HEK293T (cell line): Measurements from ENCODE around the gene ZNF615.

Experiments used
- ARNT ChIP-seq: fragments of 450-650 bp; IDR thresholded peaks from 2 replicates; pipeline ENCODE4 v1.6.1; 2017; ENCODE audit warnings: mild to moderate bottlenecking
- BHLHE40 ChIP-seq: fragments of 450-650 bp; IDR thresholded peaks from 2 replicates; pipeline ENCODE4 v1.6.1; 2016; ENCODE audit warnings: mild to moderate bottlenecking, moderate library complexity, borderline replicate concordance
- CTBP1 ChIP-seq: fragments of 450-650 bp; IDR thresholded peaks from 2 replicates; pipeline ENCODE4 v1.6.1; 2016; ENCODE audit warnings: borderline replicate concordance
- FOXM1 ChIP-seq: fragments of 450-650 bp; IDR thresholded peaks from 2 replicates; pipeline ENCODE4 v1.6.1; 2017; ENCODE audit warnings: mild to moderate bottlenecking, borderline replicate concordance
- L3MBTL2 ChIP-seq: fragments of 450-650 bp; conservative IDR thresholded peaks from 2 replicates; pipeline ENCODE4 v1.6.1; 2016; ENCODE audit warnings: mild to moderate bottlenecking
- NFRKB ChIP-seq: fragments of 450-650 bp; IDR thresholded peaks from 2 replicates; pipeline ENCODE4 v1.6.1; 2016; ENCODE audit warnings: mild to moderate bottlenecking, moderate library complexity
- SP1 ChIP-seq: fragments of 450-650 bp; IDR thresholded peaks from 2 replicates; pipeline ENCODE4 v1.6.1; 2017
- SUZ12 ChIP-seq: fragments of 450-650 bp; IDR thresholded peaks from 2 replicates; pipeline ENCODE4 v1.6.1; 2016; ENCODE audit warnings: mild to moderate bottlenecking
- TARDBP ChIP-seq: fragments of 450-650 bp; IDR thresholded peaks from 2 replicates; pipeline ENCODE4 v1.6.1; 2016
- ZNF384 ChIP-seq: fragments of 450-650 bp; IDR thresholded peaks from 2 replicates; pipeline ENCODE4 v1.6.1; 2016
- TF ChIP-seq, protein P1 (sequence below): fragments of 450-650 bp; IDR thresholded peaks from 2 replicates; pipeline ENCODE4 v1.6.1; 2016

DNA sequence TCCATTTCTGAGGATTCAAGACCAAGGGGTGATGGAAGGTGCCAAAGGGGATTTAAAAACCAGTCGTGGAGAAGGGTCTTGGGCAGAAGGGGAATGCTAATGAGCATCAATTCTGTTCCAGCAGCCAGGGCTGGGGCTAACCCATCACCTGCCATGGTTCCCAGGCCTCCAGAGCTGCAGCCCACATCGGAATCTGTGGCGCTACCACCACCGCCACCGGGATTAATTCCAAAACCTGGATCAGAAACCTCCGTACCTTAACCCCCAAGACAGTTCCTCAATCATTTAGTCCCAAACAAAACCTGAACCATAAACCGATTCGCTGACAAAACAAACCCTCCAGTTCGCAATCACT, 583 bp downstream of the ZNF615 start:
- no peak for TF ChIP-seq SP1
- no peak for TF ChIP-seq FOXM1
- TF ChIP-seq L3MBTL2: no peak
- no peak for TF ChIP-seq ARNT
- no peak for TF ChIP-seq ZNF384
- TF ChIP-seq NFRKB: no peak
- TF ChIP-seq CTBP1: no peak
- TF ChIP-seq, protein P1, sequence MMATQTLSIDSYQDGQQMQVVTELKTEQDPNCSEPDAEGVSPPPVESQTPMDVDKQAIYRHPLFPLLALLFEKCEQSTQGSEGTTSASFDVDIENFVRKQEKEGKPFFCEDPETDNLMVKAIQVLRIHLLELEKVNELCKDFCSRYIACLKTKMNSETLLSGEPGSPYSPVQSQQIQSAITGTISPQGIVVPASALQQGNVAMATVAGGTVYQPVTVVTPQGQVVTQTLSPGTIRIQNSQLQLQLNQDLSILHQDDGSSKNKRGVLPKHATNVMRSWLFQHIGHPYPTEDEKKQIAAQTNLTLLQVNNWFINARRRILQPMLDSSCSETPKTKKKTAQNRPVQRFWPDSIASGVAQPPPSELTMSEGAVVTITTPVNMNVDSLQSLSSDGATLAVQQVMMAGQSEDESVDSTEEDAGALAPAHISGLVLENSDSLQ: no peak
- TF ChIP-seq SUZ12: no peak
- TF ChIP-seq BHLHE40: no peak
- no peak for TF ChIP-seq TARDBP
